HG03139 (cell line): ENCODE data around the gene WSB1.
"Not testable (repeated sequence)": the region's sequence is repeated elsewhere in the genome, so short reads cannot be mapped to it uniquely, and the experiment has no call there.

Source experiments
- ATAC-seq: cut with Tn5 transposase; IDR thresholded peaks from one replicate; pipeline ENCODE4 v1.9.1; 2021; ENCODE audit not compliant: unreplicated experiment

Gene WSB1

GRCh38 chr17:27313301-27313700 lies 19.4 kb downstream of the WSB1 start:
- ATAC-seq = no peak

- ATAC-seq = no peak
Measured at GRCh38 chr17:27315322-27315721, 21.4 kb downstream of the WSB1 start.

GRCh38 chr17:27315796-27316465 lies 22.0 kb downstream of the WSB1 start:
- no peak for ATAC-seq

DNA sequence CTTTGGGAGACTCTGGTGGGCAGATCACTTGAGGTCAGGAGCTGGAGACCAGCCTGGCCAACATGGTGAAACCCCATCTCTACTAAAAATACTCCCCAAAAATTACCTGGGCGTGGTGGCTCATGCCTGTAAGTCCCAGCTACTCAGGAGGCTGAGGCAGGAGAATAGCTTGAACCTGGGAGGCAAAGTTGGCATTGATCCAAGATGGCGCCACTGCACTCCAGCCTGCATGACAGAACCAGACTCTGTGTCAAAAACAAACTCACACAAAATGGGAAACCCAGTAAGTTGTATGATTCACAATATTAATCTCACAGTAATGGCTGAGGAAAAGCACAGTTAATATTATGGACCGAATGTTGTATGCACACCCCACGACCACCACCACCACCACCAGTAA lies 24.3 kb downstream of the WSB1 start:
- ATAC-seq = no peak

DNA sequence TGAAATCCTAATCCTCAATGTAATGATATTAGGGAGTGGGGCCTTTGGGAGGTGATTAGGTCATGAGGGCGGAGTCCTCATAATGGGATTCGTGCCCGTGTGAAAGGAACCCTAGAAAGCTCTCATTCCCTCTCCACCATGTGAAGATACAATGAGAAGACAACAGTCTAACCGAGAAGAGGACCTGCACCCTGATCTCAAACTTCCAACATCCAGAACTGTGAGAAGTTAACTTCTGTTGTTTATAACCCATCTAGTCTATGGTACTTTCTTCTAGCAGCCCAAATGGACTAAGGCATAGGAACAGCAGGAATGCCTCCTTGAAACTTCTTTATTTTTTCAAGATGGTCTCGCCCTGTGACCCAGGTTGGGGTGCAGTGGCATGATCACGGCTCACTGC lies 24.7 kb downstream of the WSB1 start:
- ATAC-seq = no peak

- no peak for ATAC-seq
Measured at GRCh38 chr17:27319541-27320221, 25.8 kb downstream of the WSB1 start.

GRCh38 chr17:27320222-27320560 lies 26.3 kb downstream of the WSB1 start:
- no peak for ATAC-seq

DNA sequence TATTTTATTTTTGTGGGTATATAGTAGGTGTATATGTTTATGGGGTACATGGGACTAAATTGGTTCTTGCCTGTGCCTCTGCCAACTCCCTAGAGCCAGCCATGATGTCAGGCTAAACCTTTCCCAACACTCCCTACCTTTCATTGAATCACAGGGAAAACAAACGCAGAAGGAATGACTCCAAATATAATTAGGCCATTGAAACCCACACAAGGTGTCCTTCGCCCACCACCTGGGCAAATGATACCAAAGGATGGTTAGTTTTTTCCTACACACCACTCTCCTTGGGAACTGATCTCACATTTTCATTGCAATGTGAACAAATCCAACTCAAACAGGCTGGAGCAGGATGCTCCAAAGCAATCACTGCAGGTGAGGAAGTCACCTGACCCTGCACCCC lies 27.5 kb downstream of the WSB1 start:
- ATAC-seq = no peak

DNA sequence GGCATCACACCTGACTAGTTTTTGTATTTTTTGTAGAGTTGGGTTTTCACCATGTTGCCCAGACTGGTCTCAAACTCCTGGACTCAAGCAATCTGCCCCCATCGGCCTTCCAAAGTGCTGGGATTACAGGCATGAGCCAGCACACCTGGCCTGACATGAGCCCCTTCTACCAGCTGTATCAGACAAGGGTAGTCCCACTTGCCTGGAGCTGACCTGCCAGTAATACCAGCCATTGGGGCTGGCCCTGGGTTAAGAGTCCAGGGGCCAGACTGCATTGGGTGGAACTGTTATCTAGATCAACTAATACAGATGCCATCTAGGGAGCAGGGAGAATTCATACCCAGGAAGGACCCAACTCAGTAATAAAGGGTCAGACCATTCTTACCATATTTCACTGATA lies 28.1 kb downstream of the WSB1 start:
- ATAC-seq = no peak

GRCh38 chr17:27322690-27323508 lies 29.0 kb downstream of the WSB1 start:
- ATAC-seq = no peak

DNA sequence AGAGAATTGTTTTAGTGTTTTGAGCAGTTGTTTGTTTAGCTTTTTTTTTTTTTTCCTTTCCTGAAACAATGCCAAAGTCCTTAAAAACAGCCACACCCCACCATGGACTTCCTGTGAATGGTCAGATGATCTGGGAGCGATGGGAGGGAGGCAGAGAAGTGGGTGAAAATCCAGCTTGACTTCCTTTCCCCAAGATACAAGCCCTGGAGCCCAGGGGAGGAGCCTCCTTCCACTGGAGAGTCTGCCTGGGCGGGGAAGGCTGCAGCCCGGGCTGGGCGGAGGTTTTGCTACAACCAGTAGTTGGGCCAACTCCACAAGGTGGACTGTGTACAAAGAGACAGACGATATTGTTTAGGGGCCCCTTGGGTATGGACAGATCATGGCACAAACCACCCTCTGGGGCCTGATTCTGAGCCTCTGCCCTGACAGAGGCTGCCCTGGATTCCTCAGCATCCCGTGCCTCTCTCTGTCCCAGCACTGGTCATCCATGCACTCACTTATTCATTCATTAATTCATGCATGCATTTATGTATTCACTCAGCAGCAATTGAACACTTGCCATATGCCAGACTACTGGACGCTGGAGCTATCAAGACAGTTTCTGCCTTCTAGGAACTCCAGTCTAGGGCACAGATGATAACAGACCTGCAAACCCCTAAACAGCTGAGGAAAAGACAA lies 29.8 kb downstream of the WSB1 start:
- ATAC-seq = no peak

DNA sequence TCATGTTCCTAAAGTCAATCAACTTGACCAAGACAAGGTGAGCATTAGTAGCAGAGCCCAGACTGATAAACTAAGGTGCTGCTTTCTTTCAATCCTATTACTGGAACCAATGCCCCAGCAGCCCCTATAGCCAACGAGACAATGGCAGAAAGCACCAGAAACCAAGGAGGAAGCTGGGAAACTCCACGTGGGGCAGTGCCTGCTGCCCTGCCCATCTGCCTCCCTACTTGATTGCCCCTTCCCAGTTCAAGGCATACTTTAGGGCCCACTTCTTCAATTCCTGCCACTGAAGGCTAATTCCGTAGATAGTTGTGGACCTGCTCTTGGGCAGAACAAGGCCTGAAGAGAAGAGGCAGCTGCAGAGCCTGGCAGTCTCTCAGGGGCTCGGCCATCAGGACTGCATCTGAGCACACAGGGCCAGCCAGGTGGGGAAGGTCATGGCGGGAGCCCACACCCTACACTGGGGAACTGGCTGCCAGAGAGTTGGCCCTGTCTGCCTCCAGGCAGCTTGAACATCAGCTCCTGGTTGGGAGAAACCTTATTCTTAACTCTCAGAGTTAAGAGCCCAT lies 30.9 kb downstream of the WSB1 start:
- ATAC-seq = no peak

DNA sequence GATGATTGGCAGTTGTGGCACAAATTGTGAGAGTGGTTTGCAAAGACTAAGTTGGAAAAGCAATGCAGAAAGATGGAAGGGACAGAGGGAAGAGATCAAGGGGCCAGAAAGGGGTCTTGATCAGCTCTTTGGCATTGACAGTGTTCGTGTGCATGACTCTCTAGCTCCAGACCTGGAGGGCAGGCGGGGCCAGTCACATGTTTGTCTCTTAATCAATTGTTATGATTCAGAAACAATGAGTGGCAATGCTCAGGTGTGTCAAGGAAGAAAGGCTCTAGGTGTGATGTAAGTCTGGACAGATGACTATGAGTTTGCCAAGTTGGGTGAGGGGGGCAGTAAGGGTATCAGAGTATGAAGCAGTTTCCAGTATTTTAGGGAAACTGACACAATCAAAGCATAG lies 32.1 kb downstream of the WSB1 start:
- ATAC-seq = no peak

GRCh38 chr17:27326585-27326984 lies 32.7 kb downstream of the WSB1 start:
- no peak for ATAC-seq

DNA sequence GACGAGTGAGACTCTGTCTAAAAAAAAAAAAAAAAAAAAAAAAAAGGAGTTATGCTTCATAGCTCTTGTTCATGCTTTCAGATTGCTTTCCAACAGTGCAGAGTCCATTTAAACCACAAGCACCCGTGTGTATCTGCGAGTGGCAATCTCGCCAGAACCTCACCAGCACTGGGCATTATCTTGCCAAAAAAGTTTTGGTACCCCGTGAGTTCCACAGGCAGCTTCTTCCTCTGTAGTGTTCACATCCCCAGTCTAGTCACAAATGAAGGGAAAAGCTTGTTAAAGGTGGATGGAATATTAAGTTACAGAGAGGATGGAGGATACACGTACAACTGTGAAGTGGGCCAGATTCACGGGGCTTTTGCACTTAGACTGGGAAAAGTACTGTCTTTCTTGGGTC lies 33.5 kb downstream of the WSB1 start:
- ATAC-seq = no peak

DNA sequence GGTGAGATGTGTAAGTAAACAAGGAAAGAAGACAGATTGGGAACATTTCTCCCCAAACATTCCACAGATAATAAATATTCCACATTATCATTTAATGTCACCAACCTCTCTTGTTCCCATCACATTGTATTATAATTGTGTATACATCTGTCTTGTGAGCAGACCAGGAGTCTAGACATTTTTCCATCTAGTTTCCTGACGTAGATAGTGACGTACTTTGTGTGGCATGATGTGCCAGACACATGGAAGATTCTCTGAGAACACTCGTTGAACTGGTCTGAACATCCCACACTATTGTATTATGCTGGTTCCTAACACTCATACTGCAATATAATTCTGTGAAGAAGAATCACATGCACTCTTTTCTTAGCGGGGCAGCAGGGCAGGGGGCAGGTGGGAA lies 34.0 kb downstream of the WSB1 start:
- ATAC-seq = no peak

- not testable (repeated sequence) for ATAC-seq
Measured at GRCh38 chr17:27328686-27329085, 34.8 kb downstream of the WSB1 start.

DNA sequence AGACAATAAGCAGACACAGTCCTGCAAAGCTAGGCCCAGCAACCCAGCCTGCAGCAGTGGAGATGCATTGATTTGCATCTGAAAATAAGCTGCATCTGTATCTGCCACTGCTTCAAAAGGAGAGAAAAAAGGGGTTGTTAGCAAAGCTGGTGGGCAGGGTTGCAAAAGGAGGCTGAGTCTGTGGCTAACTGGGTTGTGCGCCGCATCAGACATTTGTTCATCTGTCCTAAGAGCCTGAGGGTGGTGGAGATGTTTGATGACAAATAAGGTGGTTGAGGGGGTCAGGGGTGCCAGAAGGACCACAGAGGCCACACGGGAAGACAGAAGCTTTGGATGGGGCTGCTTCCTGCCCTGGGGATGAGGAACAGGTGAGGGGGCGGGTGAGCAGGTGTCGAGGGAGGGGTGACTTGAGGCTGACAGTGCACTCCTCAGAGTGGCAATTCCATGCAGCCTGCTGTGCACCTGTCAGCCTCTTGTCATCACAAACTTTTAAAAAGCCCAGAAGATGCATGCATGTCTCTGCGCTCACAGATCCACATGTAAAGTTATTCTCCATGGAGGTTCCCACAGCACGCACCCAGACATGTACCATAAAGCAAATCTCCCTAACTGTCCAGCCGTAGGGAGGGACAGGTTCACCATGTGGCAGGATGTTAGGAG lies 35.4 kb downstream of the WSB1 start:
- no peak for ATAC-seq

DNA sequence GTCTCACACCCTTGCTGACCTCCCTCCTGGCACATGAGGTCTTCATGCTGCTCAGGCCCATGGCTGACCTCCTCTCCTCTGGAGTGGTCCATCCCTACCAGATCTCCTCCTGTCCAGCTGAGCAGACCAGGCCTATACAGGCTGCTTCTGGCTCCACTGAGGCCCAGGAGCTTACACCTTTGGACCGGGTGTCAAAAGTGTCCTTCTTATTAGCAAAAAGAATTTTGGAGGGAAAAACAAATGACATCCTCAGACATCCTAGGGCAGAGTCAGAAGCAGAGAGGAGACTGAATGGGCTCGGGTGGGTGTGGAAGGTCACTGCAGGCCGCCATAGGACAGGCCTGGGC lies 38.1 kb downstream of the WSB1 start:
- ATAC-seq = no peak

GRCh38 chr17:27332485-27333409 lies 38.8 kb downstream of the WSB1 start:
- peak; percentile 91 for ATAC-seq
